ENCODE data around the gene NRG3. TPM values are rescaled to one million over a fixed set of nuclear protein-coding genes. Genes with fewer than 3 reads are reported as not detected.

The NRG3 gene
- total RNA-seq, 1 donor from 2014 or later: 32.2 TPM

GRCh38 chr10:82192665-82193064 is 317.7 kb downstream of the NRG3 start:
- H3K27me3 Mint-ChIP-seq: no peaks in the 10 kb centered on the region
- no peak for DNase-seq (ENCODE audit: low spot score, unreplicated experiment)
- TF ChIP-seq, protein P1, sequence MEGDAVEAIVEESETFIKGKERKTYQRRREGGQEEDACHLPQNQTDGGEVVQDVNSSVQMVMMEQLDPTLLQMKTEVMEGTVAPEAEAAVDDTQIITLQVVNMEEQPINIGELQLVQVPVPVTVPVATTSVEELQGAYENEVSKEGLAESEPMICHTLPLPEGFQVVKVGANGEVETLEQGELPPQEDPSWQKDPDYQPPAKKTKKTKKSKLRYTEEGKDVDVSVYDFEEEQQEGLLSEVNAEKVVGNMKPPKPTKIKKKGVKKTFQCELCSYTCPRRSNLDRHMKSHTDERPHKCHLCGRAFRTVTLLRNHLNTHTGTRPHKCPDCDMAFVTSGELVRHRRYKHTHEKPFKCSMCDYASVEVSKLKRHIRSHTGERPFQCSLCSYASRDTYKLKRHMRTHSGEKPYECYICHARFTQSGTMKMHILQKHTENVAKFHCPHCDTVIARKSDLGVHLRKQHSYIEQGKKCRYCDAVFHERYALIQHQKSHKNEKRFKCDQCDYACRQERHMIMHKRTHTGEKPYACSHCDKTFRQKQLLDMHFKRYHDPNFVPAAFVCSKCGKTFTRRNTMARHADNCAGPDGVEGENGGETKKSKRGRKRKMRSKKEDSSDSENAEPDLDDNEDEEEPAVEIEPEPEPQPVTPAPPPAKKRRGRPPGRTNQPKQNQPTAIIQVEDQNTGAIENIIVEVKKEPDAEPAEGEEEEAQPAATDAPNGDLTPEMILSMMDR (IDR thresholded peaks at IDR 0.05; ENCODE audit: unreplicated experiment): no peak

DNA sequence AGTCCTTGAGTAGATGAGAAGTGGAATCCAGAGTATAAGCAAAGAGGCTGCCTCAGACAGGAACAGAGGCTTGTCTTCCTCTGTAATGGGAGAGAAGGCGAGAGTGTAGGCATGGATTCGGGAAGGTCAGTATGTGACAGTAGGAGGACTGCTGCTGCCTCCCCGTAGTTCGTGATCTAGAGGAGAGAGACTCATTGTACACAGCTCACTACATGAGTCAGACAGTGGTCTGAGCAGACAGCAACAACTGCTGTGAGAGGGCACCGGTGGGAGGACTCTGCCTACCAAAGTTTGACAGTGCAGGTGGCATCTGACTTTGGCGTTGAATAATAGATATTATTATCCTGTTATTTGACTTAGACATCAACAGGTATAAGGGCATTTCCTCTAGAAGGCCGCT is 319.4 kb downstream of the NRG3 start:
- H3K9me3 Mint-ChIP-seq (ENCODE audit: low read depth): no peaks in the 10 kb centered on the region
- peaks cover 7% of the 10 kb centered on the region for H3K4me1 Mint-ChIP-seq (ENCODE audit: low read depth)
- no peak for DNase-seq (ENCODE audit: low spot score, unreplicated experiment)
- H3K4me3 Mint-ChIP-seq (ENCODE audit: low read depth): no peak overlapping the region
- TF ChIP-seq, protein P1 (IDR thresholded peaks at IDR 0.05; ENCODE audit: unreplicated experiment): no peak
- H3K27ac Mint-ChIP-seq: no peak overlapping the region
- no peaks in the 10 kb centered on the region for H3K27me3 Mint-ChIP-seq
- H3K36me3 Mint-ChIP-seq (ENCODE audit: insufficient read depth): no peaks in the 10 kb centered on the region

More at GRCh38 chr10:82192665-82193064, 317.7 kb downstream of the NRG3 start:
- H3K4me3 Mint-ChIP-seq (ENCODE audit: low read depth): no peak overlapping the region
- no peak overlapping the region for H3K27ac Mint-ChIP-seq
- H3K4me1 Mint-ChIP-seq (ENCODE audit: low read depth): peaks cover 7% of the 10 kb centered on the region
- H3K9me3 Mint-ChIP-seq (ENCODE audit: low read depth): no peaks in the 10 kb centered on the region
- no peaks in the 10 kb centered on the region for H3K36me3 Mint-ChIP-seq (ENCODE audit: insufficient read depth)

GRCh38 chr10:82206831-82207230 is 331.8 kb downstream of the NRG3 start:
- no peak overlapping the region for H3K27ac Mint-ChIP-seq
- DNase-seq (ENCODE audit: low spot score, unreplicated experiment): no peak
- TF ChIP-seq, protein P1 (IDR thresholded peaks at IDR 0.05; ENCODE audit: unreplicated experiment): no peak
- peaks cover 3% of the 10 kb centered on the region for H3K36me3 Mint-ChIP-seq (ENCODE audit: insufficient read depth)
- peaks cover 9% of the 10 kb centered on the region for H3K4me1 Mint-ChIP-seq (ENCODE audit: low read depth)
- H3K9me3 Mint-ChIP-seq (ENCODE audit: low read depth): no peaks in the 10 kb centered on the region
- H3K4me3 Mint-ChIP-seq (ENCODE audit: low read depth): no peak overlapping the region
- no peaks in the 10 kb centered on the region for H3K27me3 Mint-ChIP-seq

DNA sequence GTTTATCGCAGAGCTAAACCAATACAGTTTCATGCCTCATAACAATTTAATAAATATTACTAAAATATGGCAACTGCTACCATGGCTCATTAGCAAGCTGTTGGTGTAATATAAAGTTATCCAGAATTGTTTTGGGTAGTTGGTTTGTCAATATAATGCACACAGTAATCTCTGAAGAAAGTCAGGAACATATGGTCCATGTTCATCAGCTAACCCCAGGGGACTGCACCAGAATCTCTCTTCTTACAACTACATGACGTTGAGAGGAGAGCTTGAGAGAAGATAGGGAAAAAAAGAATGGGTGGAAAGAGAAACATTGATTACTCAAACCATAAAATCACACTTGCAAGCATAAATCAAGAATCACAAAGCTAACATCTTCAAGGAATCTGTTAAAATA is 333.7 kb downstream of the NRG3 start:
- Mint-ChIP-seq H3K4me3 (ENCODE audit: low read depth) (no peak overlapping the region), H3K9me3 (ENCODE audit: low read depth) (no peaks in the 10 kb centered on the region), H3K27me3 (no peaks in the 10 kb centered on the region), H3K4me1 (ENCODE audit: low read depth) (peaks cover 9% of the 10 kb centered on the region), H3K27ac (no peak overlapping the region), H3K36me3 (ENCODE audit: insufficient read depth) (peaks cover 3% of the 10 kb centered on the region)
- TF ChIP-seq, protein P1 (IDR thresholded peaks at IDR 0.05; ENCODE audit: unreplicated experiment): no peak
- no peak for DNase-seq (ENCODE audit: low spot score, unreplicated experiment)

- DNase-seq (ENCODE audit: low spot score, unreplicated experiment): no peak
- Mint-ChIP-seq H3K4me3 (ENCODE audit: low read depth) (no peak overlapping the region), H3K27ac (no peak overlapping the region), H3K4me1 (ENCODE audit: low read depth) (peaks cover 4% of the 10 kb centered on the region), H3K9me3 (ENCODE audit: low read depth) (no peaks in the 10 kb centered on the region), H3K27me3 (no peaks in the 10 kb centered on the region), H3K36me3 (ENCODE audit: insufficient read depth) (peaks cover 3% of the 10 kb centered on the region)
- TF ChIP-seq, protein P1 (IDR thresholded peaks at IDR 0.05; ENCODE audit: unreplicated experiment): no peak
Measured at GRCh38 chr10:82210331-82210730, 335.3 kb downstream of the NRG3 start.
